Measurements from ENCODE around the gene GCK.

DNA sequence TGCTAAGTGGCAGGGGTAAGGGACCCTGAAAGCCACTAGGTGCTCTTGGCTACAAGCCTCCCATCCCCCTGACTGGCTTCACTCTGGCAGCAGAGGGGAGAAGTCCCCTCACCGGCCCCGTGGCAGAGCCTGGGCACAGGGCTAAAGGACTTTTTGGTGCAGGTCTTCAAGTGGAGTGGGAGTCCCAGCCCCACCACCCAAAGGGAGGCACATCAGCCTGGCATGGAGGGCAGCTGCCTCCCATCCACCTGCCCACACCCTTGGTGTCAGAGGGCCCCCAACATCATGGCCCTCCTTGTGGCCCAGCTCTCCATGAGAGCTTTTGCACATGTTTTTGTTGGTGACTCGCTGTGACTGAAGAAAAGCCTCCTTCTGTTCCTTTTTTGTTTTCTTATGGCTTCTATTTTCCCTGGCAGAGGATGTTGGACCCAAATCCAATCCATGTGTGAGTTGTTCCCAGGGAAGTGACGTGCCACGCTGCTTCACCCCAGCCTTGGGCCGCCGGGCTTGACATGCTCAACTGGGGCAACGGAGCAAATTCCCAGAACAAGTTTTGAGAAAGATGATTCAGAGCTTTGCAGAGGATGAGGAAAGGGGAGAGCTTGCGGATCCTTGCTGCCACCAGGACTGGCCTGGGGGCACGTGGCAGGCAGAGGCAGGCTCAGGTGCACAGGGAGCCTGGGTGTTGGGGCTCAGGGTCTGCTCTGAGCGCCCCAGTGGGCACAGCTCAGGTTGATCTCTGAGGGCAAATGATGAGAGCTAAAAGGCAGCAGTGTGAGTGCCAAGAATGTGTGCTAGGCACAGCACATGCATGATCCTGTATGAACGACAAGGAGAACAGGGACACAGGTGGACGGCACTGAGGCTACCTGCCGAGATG lies 87.0 kb downstream of the GCK start:
- TF ChIP-seq, protein P1, sequence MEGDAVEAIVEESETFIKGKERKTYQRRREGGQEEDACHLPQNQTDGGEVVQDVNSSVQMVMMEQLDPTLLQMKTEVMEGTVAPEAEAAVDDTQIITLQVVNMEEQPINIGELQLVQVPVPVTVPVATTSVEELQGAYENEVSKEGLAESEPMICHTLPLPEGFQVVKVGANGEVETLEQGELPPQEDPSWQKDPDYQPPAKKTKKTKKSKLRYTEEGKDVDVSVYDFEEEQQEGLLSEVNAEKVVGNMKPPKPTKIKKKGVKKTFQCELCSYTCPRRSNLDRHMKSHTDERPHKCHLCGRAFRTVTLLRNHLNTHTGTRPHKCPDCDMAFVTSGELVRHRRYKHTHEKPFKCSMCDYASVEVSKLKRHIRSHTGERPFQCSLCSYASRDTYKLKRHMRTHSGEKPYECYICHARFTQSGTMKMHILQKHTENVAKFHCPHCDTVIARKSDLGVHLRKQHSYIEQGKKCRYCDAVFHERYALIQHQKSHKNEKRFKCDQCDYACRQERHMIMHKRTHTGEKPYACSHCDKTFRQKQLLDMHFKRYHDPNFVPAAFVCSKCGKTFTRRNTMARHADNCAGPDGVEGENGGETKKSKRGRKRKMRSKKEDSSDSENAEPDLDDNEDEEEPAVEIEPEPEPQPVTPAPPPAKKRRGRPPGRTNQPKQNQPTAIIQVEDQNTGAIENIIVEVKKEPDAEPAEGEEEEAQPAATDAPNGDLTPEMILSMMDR (IDR thresholded peaks at IDR 0.05), result no peak
- no peak for TF ChIP-seq POLR2A (IDR thresholded peaks at IDR 0.05)

Data from adrenal gland (tissue), 5 donors.